Type B pancreatic cell (in vitro differentiated cells): ENCODE results near the gene NFATC2IP. TPM values are rescaled to one million over a fixed set of nuclear protein-coding genes. Genes with fewer than 3 reads are reported as not detected.
"Not testable (repeated sequence)": the region's sequence is repeated elsewhere in the genome, so short reads cannot be mapped to it uniquely, and the experiment has no call there.

Experiments used
- DNase-seq: peaks from one replicate; pipeline ENCODE4 v3.0.0; 2021; ENCODE audit warnings: mixed read lengths; ENCODE audit not compliant: unreplicated experiment; ENCODE audit errors: extremely low spot score
- H3K27ac Mint-ChIP-seq: 2 replicates; pipeline ENCODE4 v1.8.0; 2021; ENCODE audit warnings: mild to moderate bottlenecking, mixed read lengths
- H3K27me3 Mint-ChIP-seq: 2 replicates; pipeline ENCODE4 v1.8.0; 2021; ENCODE audit warnings: mixed read lengths
- H3K36me3 Mint-ChIP-seq: 2 replicates; pipeline ENCODE4 v1.8.0; 2021; ENCODE audit warnings: mixed read lengths
- H3K4me1 Mint-ChIP-seq: one replicate; pipeline ENCODE4 v1.8.0; 2021; ENCODE audit warnings: mixed read lengths; ENCODE audit not compliant: unreplicated experiment
- H3K4me3 Mint-ChIP-seq: 2 replicates; pipeline ENCODE4 v1.8.0; 2021; ENCODE audit warnings: mild to moderate bottlenecking, mixed read lengths
- H3K9me3 Mint-ChIP-seq: 2 replicates; pipeline ENCODE4 v1.8.0; 2021; ENCODE audit warnings: mixed read lengths
- CTCF ChIP-seq: fragments of 200-600 bp; sonication (generic); conservative IDR thresholded peaks from 2 replicates; pipeline ENCODE4 v1.5.0; 2021; ENCODE audit warnings: antibody characterized with exemption, mild to moderate bottlenecking
- total RNA-seq: library from RNA; stranded (reverse); gene quantifications from 2 replicates; pipeline ENCODE4 v1.2.1, GENCODE V29; 2021; ENCODE audit warnings: low replicate concordance

Gene NFATC2IP
- total RNA-seq, 1 donor from 2014 or later, result 64.4 TPM

GRCh38 chr16:28958836-28959235, 8.1 kb downstream of the NFATC2IP start:
- Mint-ChIP-seq H3K27me3 (no peaks in the 10 kb centered on the region), H3K36me3 (peaks cover 22% of the 10 kb centered on the region), H3K4me3 (no peak overlapping the region), H3K4me1 (no peaks in the 10 kb centered on the region), H3K27ac (no peak overlapping the region), H3K9me3 (no peaks in the 10 kb centered on the region)
- DNase-seq, result no peak
- TF ChIP-seq CTCF, result no peak

- Mint-ChIP-seq H3K36me3 (peaks cover 9% of the 10 kb centered on the region), H3K27ac (no peak overlapping the region), H3K27me3 (no peaks in the 10 kb centered on the region), H3K4me3 (no peak overlapping the region), H3K4me1 (no peaks in the 10 kb centered on the region), H3K9me3 (no peaks in the 10 kb centered on the region)
- no peak for DNase-seq
- TF ChIP-seq CTCF, result no peak
Measured at GRCh38 chr16:28964072-28964471, 13.3 kb downstream of the NFATC2IP start.

GRCh38 chr16:28964496-28964895, 13.8 kb downstream of the NFATC2IP start:
- H3K4me1 Mint-ChIP-seq, result no peaks in the 10 kb centered on the region
- H3K9me3 Mint-ChIP-seq, result no peaks in the 10 kb centered on the region
- H3K27me3 Mint-ChIP-seq, result no peaks in the 10 kb centered on the region
- DNase-seq, result no peak
- H3K36me3 Mint-ChIP-seq, result peaks cover 9% of the 10 kb centered on the region
- H3K27ac Mint-ChIP-seq, result no peak overlapping the region
- H3K4me3 Mint-ChIP-seq, result no peak overlapping the region
- TF ChIP-seq CTCF, result no peak

DNA sequence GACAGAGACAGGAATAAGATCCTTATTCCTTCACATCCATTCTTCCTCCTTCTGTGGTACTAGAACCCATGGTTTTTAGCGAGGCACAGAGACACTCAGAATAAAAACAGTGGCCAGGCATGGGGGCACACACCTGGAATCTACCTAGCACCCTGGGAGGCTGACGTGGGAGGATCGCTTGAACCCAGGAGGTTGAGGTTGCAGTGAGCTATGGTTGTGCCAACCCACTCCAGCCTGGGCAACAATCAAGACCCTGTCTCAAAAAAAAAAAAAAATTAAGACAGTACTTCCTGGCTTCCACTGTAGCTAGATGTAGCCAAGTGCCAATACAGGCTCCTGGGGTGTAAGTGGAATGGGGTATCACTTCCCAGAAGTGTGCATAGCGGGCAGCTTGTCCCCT, 16.4 kb downstream of the NFATC2IP start:
- Mint-ChIP-seq H3K27me3 (no peaks in the 10 kb centered on the region), H3K9me3 (no peaks in the 10 kb centered on the region), H3K4me1 (no peaks in the 10 kb centered on the region), H3K4me3 (no peak overlapping the region), H3K36me3 (peaks cover 3% of the 10 kb centered on the region), H3K27ac (no peak overlapping the region)
- TF ChIP-seq CTCF, result no peak
- no peak for DNase-seq

DNA sequence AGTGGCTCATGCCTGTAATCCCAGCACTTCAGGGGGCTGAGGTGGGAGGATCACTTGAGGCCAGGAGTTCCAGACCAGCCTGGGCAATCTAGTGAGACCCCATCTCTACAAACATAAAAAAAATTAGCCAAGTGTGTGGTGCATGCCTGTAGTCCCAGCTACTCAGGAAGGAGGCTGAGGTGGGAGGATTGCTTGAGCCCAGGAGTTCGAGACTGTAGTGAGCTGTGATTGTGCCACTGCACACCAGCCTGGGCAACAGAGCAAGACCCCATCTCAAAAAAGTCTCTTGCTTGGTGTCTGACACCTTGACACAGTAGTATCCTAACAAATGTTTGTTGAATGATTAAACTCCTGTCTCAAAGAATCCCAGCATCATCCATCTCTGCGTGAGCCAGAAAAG, 19.0 kb downstream of the NFATC2IP start:
- not testable (repeated sequence) for H3K27ac Mint-ChIP-seq, DNase-seq, H3K36me3 Mint-ChIP-seq, H3K27me3 Mint-ChIP-seq, H3K4me1 Mint-ChIP-seq, H3K9me3 Mint-ChIP-seq, H3K4me3 Mint-ChIP-seq

- peak overlapping the region; percentile 93 for H3K27ac Mint-ChIP-seq
- no peak for DNase-seq
- H3K27me3 Mint-ChIP-seq, result no peaks in the 10 kb centered on the region
- peak overlapping the region; percentile 97 for H3K4me3 Mint-ChIP-seq
- no peaks in the 10 kb centered on the region for H3K9me3 Mint-ChIP-seq
- H3K4me1 Mint-ChIP-seq, result peaks cover 11% of the 10 kb centered on the region
- peak; percentile 82 for TF ChIP-seq CTCF
- H3K36me3 Mint-ChIP-seq, result no peaks in the 10 kb centered on the region
Measured at GRCh38 chr16:28974007-28974436, 23.3 kb downstream of the NFATC2IP start.
